ENCODE data around the gene LAMP1.
A peak's percentile ranks its signal among the peaks of the same experiment; 100 is the strongest.
"Not testable (repeated sequence)": the region's sequence is repeated elsewhere in the genome, so short reads cannot be mapped to it uniquely, and the experiment has no call there.

Gene LAMP1, protein sequence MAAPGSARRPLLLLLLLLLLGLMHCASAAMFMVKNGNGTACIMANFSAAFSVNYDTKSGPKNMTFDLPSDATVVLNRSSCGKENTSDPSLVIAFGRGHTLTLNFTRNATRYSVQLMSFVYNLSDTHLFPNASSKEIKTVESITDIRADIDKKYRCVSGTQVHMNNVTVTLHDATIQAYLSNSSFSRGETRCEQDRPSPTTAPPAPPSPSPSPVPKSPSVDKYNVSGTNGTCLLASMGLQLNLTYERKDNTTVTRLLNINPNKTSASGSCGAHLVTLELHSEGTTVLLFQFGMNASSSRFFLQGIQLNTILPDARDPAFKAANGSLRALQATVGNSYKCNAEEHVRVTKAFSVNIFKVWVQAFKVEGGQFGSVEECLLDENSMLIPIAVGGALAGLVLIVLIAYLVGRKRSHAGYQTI

DNA sequence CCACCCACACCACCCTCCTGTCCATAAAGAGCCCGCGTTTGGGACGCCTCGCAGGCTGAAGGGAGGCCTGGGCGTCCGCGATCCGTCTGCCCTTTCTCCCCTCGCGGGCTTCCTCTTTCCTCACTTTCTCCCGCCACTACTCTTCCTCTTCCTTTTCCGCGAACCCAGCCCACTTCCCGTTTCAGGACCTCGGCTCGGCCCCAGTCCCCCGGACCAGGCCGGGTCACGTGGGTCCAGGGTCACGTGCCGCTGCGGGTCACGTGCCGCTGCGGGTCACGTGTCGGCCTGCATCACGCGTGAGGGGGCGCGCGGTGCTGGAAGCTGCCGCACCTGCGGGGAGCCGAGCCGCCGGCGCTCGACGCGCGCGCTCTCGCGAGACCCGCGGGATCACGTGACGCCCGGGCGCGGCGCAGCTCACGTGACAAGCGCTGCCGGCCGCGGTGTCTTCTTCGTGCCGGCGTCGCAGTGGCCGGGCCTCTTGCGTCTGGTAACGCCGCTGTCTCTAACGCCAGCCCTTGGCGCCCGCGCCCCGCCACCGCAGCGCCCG lies at the start of gene LAMP1:
TSS of gene LAMP1 (plus strand) at position 417 of the 547 bp plus-strand sequence. CDS start 196 bp downstream, outside the sequence.
- peak; percentile 74 for DNase-seq

DNA sequence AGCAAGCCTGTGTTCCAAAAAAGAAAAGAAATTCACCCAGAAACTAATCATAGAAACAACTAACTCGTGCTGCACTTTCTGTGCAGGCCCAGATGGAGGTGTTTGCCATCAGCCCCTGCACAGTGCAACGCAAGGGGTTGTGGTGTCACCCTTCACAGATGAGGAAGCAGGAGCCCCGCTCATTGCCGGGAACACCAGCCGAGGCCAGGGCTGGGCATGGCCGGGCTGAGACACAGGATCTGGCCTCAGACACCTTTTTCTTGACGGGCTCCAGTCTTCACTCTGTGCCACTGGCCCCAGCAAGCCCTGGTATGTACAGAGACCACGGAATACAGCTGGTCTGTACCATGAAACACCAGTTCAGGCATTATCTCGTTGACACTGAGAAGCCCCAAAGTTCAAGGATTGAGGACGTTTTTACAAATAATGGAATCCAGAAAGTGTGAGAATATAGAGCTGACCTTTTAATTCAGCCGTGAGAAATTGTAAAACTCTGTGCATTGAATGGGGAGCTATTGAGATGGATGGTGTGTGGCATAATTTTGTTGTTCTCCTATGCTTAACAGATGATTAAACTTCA lies 44.4 kb upstream of the LAMP1 start:
- no peak for DNase-seq

DNA sequence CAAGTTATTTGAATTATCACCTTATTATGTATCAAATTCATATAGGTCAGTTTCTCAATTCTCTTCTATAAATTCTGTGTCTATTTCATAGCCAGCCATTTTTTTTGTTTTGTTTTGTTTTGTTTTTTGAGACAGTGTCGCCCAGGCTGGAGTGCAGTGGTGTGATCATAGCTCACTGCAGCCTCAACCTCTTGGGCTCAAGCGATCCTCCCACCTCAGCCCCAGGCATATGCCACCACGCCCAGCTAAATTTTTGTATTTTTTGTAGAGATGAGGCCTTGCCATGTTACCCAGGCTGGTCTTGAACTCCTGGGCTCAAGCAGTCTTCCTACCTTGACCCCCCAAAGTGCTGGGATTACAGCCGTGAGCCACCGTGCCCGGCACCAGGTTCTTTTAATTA lies 39.1 kb upstream of the LAMP1 start:
- not testable (repeated sequence) for DNase-seq

DNA sequence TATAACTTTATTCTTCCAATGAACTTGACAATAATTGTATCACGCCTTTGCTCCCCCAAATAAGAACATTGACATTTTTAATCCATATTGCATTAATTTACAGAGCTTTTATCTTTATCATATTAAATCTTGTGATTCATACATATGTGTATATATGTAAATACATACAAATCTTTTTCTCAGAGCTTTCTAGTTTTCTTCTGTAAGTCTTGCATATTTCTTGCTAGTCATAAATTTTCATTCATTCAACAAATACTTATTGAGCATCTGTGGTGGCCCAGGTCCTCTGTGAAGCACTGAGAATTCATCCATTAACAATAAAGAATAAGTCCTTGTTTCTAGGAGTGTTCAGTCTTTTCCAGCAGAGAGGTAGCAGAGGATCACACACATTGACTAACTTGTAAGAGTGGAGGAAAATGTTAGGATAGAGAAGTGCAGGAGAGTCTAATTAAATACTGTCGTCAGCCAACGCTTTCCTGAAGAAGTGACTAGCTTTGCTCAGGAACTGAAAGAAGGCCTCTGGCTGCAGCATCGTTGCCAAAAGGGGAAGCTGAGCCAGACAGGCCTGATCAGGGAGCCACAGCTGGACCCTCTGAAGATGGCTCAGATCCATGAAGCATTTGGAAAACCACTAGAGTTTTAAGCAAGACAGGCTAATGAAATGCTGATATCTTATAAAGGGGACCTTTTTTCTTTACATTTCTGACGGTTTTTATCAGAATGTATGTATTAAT lies 38.6 kb upstream of the LAMP1 start:
- DNase-seq, result no peak

DNA sequence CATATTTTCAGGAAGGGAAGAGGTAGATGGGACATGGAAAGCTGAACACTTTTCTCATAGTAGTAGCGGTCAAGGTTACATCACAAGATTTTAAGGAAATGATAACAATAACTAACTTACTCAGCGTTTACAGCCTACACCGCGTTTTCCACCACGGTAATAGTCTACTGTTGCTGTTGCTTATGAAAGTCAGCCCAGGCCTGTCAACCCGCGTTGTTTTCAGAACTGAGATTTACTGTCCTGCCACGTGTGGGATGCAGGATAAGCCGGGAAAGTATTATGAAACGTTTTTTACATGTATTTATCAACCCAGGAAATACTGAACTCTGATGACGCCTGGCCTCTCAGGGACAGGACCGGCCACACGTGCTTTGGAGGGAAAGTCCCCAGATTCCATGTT lies 36.0 kb upstream of the LAMP1 start:
- no peak for DNase-seq

DNA sequence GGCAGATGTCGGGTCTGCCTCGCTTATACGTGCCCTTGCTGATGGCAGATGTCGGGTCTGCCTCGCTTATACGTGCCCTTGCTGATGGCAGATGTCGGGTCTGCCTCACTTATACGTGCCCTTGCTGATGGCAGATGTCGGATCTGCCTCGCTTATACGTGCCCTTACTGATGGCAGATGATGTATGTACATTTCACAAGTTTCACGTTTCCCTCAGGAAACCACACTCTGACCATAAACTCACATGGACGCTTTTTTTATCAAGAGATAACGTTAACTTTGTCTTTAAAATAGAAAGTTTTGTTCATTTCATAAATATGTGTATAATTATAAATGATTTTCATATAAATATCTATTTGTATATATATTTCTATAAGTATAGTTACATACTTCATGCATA lies 34.0 kb upstream of the LAMP1 start:
- not testable (repeated sequence) for DNase-seq

DNA sequence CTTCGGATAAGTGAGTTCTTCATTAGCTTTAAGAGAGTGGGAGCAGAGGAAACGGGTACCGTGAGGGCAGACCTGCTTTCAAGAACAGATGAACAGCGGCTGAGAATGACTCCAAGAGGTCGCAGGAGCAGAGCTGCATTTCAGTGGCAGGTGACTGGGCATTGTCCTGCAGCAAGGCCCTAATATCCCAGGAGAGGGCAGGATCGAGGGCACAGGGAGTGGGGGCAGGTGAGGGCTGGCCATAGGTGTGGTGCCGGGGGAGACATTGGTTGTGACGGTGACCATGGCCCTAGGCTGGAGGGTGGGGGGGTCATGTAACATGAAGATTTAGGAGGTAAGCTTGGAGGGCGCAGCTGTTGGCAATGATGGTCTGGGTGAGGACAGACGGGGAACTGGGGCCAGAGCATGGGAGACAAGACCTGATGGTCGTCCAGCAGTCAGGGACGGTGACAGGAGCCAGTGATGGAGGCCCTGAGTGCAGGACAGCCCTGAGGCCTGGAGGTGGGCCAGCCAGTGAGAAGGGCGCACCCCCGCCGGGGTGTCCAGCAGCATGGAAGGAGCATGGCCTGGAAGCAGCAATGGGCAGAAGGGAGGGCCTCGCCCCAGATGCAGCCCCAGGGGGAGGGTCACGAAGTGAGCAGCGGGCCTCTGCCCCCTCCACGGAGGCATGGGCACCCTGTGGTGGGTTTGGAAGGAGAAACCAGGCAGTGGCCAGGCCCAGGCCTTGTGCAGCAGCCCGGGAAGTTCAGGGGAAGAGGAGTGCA lies 29.2 kb upstream of the LAMP1 start:
- no peak for DNase-seq

DNA sequence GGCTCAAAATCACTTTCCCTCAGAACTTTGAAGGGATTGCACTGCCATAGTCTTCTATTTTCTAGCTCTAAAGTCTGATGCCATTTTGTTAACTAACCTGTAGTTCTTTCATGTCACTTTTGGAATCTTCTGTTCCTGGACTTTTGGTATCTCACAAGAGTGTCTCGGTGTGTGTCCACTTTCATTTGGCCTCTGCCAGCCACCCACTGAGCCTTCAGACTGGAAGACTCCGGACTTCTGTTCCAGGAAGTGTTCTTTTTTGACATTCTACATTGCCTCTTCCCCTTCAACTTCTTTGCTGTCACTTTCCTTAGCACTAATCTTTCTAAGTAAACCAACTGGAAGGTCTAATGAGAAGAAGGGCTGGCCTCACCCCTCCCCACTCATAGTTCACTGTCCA lies 25.0 kb upstream of the LAMP1 start:
- no peak for DNase-seq

DNA sequence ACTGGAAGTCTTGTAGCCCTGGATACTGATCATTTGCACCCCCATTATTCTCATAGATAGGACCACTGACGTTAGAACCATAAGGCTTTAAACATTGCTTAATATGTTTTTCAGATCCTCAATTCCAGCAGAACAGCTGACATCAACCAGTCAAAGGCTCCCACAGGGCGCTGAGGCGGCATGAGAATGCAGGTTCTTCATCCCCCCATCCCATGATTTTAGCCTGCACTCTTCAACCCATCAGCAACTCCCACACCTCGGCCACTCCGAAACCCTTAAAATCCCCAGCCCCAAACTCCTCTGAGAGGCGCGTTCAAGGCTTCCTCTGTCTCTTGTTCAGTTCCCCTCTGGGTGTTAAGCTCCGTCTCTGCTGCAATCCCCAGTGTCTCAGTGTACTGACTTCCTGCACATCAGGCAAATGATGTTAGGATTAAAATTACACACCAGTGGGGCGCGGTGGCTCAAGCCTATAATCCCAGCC lies 24.3 kb upstream of the LAMP1 start:
- no peak for DNase-seq

DNA sequence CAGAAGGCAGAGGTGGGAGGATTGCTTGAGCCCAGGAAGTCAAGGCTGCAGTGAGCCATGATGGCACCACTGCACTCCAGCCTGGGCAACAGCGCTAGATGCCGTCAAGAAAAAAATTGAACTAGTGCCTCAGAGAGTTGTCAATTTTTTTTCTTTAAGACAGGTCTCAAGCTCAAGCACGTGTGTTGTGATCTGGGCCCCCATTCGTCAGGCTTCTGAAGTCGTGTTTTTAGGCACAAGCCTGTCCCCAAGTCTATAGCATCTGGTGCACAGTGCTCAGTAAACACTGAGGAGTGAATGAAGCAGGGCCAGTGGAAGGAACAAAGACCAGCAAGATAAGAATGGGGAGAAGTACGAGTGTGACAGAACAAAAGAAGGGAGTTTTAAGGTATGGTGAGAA lies 23.7 kb upstream of the LAMP1 start:
- no peak for DNase-seq

DNA sequence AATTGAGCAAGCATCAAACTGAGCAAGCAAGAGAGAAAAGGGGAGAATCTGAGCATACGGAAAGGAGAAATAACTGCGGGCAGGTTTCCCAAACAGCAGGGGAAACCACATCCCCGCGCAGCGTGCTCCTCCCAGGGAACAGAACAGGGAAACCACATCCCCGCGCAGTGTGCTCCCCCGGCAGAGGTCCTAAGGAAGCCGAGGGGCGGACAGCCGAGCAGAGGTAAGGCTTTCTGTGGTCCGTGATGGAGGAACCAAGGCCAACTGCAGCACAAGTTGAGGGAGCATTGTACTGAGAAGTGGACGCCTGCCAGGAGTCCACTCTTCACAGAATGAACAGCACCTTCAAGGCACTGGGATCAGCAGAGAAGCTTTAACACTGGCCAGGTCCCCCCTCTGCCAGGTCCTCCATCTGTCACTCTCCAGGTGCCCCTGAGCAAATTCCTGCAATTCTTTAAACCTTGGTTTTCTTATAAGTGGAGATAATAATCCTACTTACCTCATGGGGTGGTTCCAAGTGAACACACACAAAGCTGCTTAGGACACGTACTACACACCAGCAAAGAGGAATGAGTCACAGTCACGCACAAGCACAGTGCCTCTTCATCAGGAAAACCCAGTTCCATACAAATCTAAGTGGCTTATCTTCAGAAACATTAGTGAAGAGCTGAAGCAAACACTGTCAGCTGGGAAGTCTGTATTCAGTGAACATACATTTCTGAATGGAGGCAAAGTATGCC lies 23.0 kb upstream of the LAMP1 start:
- no peak for DNase-seq

DNA sequence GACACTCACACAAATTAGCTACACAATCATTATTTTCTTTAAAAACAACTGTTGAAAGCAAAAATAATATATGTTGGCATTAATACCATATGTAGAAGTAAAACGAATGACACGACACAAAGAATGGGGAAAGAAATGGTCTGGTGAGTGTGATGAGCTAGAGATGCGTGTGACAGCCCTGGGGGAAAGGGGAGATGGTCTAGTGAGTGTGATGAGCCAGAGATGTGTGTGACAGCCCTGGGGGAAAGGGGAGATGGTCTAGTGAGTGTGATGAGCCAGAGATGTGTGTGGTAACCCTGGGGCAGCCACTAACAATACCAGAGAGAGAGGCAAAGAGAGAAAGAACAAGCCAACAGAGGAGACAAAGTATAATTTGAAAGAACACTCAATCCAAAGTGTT lies 22.3 kb upstream of the LAMP1 start:
- DNase-seq, result no peak

DNA sequence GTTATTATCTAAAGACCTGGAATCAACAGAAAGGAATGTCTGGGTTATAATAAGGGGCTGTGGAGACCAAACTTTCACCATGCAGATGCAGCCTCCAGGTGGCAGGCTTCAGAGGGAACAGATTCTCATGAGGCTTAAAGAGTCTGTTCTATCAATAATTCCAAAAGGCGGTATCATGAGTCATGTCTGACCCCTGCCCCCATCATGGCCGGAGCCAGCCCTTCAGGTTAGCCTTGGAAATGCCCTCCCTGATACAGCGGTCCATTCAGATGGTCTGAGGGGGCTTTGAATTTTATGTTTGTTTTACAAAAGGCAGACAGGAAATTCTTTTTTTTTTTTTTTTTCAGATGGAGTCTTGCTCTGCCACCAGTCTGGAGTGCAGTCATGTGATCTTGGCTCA lies 21.7 kb upstream of the LAMP1 start:
- DNase-seq, result no peak

DNA sequence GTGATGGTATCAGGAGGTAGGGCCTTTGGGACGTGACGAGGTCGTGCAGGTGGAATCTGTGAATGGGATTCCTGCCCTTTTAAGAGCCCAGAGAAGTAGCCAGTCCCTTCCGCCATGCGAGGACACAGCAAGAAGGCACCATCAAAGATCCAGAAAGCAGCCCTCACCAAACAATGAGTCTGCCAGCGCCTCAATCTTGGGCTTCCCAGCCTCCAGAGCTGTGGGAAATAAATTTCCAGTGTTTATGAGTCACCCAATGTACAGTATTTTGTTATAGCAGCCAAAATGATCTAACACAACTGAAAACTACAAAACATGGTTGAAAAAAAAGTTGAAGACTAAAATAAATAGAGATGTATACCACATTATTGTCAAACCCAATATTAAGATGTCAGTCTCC lies 16.9 kb upstream of the LAMP1 start:
- no peak for DNase-seq

DNA sequence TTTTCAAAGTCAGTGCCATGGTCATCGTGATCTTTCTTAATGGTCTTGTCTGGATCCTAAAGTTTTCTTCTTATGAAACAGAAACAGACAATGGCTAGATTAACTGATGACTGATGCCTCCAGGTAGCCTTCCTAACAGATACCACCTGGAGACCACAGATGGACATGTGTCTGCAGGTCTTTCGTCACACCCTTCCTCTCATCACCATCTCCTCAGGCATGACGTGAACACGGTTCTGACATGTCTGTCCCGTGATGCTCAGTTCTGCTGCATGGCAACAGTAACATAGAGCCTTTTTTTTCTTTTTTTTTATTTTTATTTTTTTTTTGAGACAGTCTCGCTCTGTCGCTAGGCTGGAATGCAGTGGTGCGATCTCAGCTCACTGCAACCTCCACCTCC lies 13.1 kb upstream of the LAMP1 start:
- DNase-seq, result no peak

DNA sequence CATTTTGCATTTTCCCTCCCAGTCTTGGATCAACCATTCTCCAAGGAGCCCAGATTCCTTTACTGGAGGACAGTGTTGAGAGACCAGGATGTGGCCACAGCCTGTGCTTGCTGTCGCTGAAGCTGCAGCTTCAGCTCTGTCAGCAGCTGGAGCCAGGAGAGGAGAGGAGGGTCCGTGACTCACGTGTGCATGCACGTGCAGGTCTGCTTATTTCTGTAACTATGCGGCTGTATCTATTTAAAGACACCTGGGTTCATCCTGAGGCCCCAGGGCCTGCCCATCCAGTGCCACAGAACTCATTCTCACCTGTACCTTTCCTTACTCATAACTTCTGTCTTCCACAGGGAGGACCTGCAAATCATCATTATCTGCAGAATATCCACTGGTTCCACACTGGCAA lies 8.2 kb upstream of the LAMP1 start:
- no peak for DNase-seq

DNA sequence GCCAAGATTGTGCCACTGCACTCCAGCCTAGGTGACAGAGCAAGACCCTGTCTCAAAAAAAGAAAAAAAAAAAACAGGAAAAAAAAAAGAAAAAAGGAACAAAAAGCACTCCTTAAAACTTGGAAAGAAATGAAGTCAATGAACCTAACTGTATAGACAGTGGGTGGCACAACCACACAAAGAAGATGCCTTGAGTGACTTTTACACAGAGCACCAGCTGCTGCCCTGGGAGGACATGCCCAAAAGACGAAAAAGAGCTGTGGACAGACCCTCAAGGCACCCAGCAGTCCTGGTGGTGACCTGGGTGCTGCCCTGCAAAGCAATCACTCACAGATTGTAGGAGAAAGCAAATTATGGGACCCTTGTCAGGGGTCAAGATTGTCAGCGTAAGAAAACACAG lies 5.9 kb upstream of the LAMP1 start:
- no peak for DNase-seq

DNA sequence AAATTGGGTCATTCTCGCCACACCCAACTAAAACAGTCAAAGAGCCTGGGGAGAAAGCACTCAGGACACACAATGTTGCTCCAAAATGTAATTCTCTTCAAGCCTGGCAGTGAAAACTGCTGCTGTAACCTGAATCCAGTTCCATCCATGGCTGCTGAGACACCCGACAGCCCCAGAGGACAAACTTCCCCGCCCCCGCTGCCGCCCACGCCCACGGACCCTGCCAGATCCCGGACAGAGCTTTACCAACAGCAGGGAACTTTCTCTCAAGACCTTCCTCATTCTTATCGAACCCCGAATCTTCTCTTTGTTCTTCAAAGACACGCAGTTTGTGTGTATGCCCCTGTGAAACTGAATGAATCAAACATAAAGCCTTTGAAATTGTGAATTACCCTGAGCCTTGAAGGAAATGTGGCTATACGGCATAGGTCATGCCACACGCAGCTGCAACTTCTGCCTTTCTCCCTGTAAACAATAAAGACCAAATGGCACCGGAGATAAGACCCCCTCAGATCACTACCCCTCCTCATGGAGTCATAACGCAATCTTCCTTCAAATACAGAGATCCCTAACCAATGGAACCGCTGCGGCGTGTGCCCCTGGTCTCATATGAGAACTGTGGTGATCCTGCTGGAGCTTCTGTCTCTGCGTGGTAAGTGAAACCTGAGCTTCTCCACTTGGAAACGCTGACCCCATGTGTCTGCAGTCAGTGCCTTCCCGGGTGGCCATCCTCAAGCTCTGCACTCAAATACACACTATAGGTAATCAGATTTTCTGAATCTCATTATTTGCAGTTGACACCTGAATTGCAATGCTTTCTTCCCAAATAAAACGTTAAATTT lies 4.8 kb upstream of the LAMP1 start:
- no peak for DNase-seq

DNA sequence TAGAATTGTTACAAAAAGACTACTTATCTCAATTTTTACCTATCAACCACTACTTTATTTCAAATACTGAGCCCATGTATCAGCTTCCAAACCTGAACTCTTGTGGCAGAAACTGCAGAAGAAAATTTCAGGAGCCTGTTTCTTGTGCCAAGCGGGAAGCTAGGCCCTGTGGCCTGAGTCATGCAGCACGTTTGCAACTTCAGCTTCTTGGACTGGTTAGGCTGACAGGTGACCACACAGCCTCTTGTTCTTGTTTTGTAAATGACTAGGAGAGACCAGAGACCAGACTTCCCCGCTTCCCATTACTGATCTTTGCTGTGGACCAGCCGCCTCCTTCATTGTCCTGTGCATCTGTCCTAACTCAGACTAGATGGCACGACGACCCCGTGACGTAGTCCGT lies 3.4 kb upstream of the LAMP1 start:
- DNase-seq, result no peak

DNA sequence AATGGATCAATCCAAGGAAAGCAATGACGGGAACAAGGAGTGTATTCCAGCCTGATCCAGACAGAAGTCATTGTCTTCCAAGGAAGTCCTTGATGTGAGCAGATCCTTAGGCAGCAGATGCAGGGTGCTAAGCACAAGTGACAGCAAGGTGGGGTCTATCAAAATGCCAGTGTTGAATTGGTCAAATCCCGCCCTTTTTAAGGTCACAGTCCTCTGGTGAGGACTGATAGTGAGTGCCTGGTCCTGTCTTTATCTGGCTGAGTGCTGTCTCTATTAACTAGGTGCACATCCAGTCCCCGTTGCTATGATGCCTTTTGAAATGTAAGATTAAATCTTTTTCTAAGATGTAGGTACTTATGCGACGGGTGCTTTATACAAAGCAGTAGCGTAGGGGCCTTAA lies 1.3 kb upstream of the LAMP1 start:
- no peak for DNase-seq

DNA sequence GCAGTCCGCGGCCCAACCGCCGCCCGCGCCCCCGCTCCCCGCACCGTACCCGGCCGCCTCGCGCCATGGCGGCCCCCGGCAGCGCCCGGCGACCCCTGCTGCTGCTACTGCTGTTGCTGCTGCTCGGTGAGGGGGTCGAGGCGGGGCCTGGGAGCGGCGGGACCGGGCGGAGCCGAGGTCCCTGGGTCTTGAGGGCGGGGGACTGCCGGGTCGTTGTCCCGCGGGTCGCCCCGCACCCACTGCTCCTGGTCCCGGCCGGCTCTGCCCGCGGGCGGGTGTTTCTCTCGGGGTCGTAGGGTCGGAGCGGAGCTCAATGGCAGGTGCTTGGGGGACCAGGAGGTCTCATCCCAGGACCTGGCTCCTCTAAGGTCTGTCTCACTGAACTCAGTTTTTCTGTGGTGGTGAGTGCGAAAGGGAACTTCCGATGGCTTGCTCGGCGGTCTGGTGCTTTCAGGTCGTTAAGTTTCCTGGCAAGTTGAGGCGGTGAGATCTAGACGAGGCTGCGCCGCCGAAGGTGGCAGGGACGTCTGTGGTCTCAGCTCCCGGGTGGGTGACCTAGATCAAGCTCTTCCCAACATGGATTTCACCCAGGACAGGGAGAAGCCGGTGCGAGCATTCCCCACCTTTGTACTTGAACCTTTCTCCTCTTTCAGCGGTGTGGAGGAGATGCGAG lies 467 bp downstream of the LAMP1 start:
- DNase-seq, result no peak
